HG03097 (cell line): ENCODE data around the gene NRIP2.
A peak's percentile ranks its signal among the peaks of the same experiment; 100 is the strongest.

ENCODE experiments used
- ATAC-seq: cut with Tn5 transposase; IDR thresholded peaks from one replicate; pipeline ENCODE4 v1.9.1; 2021; ENCODE audit not compliant: unreplicated experiment, low FRiP score

Gene NRIP2

DNA sequence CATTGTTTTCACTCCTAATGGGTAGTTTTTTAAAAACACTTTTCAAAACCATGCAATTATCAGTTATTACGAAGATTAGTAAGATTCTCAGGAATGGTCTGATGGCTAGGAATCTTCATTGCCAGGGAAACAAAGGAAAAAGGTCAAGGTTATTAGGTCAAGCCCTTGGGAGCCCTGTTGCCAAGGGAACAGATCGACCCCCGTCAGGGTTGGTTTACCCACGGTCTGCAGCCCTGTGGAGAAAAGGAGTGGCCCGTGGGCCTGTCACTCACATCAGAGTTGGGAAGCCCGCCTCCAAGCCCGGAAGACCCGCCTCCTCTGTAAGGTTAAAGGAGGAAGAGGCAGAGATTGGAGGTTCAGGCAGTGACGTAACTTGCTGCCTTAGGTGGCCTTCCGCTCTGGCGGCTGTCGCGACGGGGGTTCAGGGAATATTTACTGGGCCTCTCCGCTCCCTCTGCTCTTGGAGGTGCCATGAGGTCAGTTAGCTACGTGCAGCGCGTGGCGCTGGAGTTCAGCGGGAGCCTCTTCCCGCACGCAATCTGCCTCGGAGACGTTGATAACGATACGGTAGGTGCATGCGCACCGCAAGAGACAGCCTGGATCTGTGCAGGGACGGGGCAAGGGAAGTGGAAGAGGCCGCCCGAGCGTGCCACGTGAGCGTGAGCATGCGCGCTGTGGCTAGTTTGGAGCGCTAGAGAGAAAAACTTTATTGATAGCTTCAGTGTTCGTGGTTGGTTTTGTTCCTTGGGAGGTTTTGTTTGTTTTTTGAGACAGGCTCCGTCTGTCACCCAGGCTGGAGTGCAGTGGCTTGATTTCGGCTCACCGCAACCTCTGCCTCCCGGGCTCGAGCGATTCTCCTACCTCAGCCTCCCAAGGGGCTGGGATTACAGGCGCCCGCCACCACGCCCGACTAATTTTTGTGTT is 22.3 kb downstream of the NRIP2 start, which contains the start of gene ITFG2:
TSS of gene ITFG2 (plus strand) at position 379 of the 924 bp plus-strand sequence. CDS start at position 472, 93 bp downstream.
- ATAC-seq = peak; percentile 93

DNA sequence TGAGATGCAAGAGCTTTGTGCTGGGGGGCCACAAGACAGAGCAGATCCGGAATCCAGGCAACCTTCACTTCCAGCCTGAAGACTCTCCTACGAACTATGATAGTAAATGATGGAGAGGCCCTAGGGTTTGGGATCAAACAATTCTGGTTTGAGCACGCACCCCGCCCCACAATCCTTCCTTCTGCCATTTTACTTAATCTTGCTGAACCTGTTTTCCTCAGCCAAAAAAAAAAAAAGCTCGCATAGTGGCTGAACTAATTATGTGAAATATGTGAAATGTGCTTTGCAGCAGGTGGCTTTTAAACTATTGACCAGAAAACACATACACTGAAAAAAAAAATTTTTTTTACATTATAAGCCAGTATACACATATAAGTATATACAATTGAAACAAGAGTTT is 23.0 kb downstream of the NRIP2 start:
- no peak for ATAC-seq

DNA sequence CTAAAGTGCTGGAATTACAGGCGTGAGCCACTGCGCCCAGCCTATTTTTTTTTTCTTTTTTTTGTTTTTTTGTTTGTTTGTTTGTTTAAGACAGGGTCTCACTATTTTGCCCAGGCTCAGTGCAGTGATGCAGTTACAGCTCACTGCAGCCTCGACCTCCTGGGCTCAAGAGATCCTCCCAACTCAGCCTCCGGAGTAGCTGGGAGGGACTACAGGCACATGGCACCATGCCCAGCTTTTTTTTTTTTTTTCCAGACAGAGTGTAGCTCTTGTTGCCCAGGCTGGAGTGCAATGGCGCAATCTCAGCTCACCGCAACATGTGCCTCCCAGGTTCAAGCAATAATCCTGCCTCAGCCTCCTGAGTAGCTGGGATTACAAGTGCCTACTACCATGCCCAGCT is 28.1 kb downstream of the NRIP2 start:
- no peak for ATAC-seq

DNA sequence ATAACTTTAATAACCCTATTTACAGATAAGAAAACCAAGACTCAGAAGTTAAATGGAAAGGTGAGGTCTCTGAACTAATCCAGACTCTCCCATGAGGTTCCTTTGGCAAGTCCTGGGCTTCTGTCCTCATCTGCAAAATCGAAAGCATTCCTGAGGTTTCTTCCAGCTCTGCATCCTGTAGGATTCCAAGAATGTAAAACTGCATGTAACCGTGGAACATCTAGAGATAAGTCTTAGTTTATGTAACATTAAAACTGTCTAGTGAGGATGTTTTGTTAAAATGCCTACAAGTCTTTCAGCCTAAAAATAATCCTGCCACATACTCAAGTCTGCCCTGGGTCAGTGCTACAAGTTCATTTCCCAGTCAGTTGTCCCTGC is 29.7 kb downstream of the NRIP2 start:
- no peak for ATAC-seq

DNA sequence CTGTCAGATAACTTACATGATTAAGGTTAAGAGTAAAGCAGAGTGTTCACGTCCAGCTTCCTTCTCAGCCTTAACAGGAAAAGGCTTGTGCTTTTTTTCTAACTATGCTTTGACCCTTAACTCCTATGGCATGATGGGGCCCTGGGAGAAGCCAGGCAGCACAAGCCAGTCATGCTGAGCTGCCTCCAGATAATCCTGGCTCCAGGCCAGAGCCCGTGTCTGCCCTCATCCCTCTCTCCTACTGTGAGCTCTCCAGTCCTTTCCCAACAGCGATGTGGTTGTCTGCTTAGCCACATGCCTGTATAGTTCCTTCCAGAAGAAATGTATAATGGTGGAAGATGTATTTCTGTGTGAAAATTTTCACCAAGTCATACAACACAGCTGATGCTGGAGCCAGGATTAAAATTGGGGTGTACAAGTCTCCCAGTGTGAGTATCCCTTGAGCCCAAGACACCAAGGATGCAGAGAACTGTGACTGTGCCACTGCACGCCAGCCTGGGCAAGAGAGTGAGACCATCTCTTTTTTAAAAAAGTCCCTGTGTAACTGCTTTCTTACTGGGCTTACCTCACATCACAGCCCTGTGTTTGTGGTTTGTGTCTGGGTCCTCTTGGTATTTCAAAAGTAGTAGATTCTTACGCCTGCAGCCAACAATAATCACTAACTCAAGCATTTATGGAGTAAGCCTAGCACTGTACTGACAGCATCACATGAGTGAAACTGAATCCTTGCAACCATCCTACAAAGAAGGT is 30.3 kb downstream of the NRIP2 start:
- ATAC-seq = no peak

DNA sequence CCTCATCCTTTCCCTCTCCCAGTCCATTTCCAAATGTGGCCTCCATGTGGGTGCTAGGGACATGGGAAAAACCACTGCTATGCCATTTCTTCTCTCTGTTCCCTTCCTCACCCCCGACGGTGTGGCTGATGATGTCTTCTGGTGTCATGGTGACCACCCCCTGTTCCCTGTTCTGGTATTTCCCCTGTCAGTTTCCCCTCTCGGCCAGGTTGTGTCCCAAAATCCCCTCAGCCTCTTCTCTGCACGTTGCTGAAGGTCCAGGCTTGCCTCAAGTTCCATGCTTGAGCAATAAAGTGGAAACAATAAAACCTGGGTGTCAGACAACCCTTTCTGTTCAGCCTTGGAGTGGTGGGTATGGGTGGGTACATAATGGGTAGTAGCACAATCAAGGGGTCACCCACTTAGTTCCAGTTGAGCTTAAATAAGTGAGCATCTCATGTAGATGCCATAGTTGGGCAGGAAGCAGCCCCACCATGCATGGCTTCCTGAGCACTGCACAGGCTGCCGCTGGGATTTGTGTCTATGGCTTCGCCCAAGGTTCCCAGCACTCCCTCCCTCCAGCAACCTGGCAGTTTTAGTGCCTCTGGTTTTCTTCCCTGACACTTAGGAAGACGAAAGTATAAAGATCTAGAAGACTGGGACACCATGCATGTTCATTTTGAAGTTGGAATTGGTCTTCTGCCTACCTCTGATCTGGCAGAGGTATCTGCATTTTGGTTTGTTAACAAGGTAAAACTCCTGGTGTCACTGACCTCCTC is 31.0 kb downstream of the NRIP2 start:
- ATAC-seq = no peak

DNA sequence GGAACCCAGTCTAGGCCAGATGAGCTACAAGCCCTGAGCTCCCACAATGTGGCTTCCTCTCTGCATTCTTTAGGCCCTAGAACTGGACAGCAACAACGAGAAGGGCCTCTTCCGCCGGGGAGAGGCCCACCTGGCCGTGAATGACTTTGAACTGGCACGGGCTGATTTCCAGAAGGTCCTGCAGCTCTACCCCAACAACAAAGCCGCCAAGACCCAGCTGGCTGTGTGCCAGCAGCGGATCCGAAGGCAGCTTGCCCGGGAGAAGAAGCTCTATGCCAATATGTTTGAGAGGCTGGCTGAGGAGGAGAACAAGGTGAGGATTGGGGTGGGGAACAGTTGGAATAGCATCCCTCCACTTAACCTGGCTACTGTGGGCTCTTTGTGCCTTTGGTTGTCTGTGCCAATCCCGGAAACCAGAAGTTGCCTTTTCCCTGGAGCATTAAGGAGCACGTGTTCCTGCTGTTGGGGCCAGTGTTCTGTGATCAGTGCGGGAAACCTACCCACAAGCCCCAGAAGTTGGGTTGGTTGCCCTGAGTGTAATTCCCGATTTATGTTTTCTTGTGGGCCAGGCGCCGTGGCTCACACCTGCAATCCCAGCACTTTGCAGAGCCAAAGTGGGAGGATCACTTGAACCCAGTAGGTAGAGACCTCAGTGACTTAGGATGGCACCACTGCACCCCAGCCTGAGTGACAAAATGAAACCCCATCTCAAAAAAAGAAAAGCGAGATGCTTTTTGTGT is 33.6 kb downstream of the NRIP2 start:
- no peak for ATAC-seq

DNA sequence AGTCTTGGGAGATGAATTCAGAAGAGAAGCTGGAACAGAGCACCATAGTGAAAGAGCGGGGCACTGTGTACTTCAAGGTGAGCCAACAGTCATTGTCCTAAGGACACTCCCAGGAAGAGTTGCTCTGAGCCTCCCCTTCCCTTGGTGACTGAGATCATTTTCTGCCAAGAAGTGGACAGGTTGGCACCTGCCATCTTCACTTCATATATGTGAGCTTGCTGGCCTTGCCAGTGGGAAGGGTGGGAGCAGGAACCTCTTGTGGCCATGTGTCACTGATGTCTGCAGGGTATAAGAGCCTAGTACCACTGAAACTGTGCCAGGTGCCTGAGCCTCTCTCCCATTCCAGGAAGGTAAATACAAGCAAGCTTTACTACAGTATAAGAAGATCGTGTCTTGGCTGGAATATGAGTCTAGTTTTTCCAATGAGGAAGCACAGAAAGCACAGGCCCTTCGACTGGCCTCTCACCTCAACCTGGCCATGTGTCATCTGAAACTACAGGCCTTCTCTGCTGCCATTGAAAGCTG is 34.7 kb downstream of the NRIP2 start:
- ATAC-seq = no peak

DNA sequence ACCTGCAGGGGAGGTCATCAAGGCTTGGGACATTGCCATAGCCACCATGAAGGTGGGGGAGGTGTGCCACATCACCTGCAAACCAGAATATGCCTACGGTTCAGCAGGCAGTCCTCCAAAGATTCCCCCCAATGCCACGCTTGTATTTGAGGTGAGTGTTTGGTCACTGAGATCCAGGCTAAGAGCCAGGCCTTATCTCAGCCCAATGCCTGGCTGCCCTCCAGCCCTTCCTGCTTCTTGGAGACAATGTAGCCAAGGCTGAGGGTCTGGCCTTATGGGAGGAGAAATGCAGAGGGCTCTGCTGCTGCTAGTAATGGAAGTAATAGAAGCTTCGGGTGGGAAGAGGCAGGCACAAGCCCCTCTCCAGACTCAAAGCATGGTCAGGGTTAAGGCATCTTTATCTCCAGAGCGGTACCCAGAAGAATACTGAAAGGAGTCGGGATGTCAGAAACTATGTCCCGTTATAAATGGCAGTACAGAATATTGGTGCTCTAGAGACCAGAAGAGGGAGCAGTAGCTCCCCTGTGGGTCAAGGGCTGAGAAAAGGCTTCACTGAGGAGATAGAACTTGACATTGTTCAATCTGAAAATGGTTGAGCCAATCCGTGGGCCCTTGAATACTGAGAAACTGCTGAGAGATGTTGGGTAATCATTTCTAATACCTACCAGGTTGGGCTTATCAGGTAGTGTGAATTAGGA is 37.0 kb downstream of the NRIP2 start:
- ATAC-seq = no peak

DNA sequence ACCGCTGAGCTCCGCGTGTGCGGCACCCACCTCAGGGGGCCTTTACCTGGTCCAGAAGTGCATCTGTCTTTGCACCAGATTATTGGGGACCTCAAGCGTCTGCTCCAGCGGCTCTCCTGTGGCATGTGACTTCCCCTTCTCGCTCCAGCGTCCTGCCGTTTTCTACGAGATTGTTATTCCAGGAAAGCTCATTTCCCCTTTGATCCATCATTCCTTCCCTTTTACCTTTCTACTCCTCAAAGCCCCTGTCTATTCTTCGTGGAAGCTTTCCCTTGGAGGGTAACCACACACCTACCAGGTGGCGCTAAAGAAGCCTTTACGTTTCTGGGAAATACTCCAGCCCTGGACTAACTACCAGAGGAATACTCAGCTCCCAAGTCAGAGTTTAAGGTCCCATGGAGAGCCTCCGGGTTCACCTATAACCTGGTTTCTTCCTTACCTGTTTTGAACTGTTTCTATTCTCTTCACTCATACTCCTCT is 38.6 kb downstream of the NRIP2 start:
- peak; percentile 12 for ATAC-seq

DNA sequence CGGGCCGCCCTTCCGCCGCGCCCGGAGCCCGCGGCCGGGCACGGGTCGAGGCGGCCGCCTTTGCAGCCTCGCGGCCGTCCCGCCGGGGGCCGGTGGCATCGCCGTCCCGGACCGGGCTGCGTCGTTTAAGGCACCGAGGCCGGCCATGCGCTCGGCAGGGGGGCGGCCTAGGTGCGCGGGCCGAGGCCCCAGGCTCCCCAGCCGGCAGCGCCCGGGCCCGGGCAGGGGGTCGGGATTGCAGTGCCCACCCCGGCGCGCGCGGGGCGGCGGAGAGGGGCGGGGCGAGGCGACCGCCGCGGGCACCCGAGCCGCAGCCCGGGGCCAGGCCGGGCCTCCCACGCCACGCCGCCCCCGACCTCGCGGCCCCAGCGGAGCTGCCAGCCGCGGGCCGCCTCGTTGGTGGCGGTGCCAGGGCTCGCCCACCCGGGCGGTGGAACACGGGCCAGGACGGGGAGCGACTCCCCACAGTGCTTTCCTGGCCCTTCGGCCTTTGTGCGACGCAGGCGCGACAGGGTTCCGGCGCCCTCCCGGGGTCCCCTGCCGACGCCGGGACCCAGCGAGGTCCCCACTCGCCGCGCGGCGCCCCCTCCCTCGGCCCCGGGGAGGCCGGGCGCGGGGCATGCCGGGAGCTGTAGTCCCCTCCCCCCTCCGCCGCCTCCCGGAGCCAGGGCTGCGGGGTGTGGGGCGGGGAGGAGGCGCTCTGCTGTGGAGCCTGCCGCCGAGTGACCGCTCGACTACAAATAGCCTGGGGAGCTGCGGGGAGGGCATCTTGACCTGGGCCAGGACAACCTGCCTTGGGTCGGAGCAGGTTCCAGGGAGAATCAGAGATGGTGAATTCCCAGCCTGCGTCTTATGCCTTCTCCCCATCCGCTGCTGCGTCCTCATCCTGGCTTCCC is 39.3 kb downstream of the NRIP2 start:
- peak; percentile 53 for ATAC-seq

DNA sequence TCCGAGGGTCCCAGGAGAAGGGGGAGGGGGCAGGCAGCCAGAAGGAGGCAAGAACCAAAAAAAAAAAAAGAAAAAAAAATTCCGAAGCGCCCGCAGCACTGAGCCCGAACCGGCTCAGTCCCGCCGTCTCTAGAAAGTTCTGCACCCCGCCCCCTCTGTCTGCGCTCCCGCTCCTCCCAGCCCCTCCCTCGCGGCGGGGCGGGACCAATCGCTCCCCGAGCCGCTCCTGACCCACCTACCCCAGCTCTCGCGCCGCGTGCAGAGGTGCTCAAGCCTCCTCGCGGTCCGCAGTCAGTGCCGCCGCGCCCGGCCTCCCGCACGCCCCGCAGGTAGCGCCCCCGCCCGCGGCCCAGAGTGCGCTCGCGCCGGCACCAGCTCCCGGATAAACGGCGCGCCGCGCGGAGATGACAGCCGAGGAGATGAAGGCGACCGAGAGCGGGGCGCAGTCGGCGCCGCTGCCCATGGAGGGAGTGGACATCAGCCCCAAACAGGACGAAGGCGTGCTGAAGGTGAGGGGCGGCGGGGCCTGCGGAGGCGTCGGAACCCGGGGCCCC is 40.0 kb downstream of the NRIP2 start, which contains the start of gene FKBP4:
TSS of gene FKBP4 (plus strand) at position 235 of the 554 bp plus-strand sequence. CDS start at position 405, 170 bp downstream.
- ATAC-seq = peak; percentile 59

DNA sequence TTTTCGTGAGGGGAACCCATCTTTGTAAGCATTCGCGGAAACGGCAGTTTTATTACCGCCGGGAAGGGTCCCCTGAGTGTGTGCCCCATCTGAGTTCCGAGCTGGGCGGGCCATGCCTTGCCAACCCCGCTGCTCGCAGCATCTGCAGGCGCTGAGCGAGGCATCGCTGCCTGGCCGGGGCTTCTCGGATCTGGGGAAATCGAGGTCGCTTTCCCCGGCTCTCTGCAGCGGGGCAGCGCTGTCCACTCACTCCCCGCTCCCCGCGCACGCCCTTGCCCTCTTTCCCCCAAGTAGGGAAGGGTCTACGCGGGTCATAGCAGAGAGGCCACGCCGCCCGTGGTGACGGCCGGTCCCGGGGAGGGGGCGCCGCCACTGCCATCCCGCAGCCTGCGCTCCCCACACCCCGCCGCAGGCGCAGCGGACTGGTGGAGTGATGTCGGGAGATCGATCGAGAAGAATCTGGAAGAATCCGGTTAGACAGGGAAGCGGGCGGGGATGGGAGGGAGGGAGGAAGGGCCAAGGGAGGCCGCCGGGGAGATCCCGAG is 40.6 kb downstream of the NRIP2 start:
- no peak for ATAC-seq

DNA sequence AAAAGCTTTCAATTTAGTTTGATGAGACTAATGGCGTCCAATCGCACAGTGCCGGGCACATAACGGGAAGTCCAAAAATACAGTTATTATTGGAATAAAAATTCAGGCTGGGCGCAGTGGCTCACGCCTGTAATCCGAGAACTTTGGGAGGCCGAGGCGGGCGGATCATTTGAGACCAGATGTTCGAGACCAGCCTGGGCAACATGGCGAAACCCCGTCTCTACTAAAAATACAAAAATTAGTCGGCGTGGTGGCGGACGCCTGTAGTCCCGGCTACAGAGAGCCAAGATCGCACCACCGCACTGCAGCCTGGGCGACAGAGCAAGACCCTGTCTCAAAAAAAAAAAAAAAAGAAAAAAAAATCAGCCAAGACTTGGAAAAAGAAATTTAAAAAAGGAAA is 41.3 kb downstream of the NRIP2 start:
- ATAC-seq = no peak

DNA sequence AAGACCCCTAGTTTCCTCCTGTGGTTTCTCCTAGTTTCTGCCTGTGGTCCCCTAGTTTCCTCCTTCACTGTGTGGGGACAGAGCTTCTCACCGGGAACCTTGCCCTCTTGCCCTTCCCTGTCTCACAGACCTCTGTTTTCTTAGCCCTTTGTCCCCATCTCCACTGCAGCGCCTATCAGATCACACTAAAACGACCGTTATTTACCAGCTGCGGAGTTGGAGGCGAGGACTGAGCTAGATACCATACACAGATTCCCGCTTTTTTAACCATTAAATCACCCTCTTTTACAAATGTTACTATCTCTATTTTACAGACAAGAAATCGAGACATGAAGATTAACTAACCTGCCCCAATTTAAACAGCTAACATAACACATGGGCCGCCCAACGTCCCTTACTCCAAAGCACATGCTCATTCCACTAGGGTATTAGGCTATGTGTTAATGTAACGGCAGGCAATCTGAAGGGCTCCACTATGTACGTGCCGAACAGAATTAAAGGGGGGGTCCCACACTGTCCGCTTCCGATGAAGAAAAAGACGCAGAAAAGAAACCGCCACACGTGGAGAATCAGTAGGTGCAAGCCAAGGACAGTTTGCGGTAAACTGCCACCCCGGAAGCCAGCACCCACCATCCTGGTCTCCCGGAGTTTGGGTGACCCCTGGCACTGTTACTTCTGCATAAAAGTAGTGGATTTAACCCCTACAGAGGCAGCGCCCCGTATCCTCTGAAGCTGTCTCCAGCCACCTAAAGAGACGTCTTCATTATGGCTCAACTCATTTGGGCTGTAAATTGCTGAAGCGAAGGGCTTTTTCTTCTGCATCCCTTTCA is 41.9 kb downstream of the NRIP2 start:
- ATAC-seq = no peak

DNA sequence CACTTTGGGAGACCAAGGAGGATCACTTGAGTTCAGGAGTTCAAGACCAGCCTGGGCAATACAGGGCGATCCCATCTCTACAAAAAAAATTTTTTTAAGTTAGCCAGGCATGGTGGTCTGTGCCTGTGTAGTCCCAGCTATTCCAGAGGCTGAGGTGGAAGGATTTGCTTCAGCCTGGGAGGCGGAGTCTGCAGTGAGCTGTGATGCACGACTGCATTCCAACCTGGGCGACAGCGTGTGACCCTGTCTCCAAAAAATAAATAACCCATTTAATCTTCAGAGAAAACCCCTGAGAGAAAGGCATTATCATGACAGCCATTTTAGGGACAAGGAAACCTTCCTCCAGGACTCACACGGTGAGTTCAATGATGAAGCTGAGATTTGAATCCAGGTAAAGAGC is 43.7 kb downstream of the NRIP2 start:
- ATAC-seq = no peak

DNA sequence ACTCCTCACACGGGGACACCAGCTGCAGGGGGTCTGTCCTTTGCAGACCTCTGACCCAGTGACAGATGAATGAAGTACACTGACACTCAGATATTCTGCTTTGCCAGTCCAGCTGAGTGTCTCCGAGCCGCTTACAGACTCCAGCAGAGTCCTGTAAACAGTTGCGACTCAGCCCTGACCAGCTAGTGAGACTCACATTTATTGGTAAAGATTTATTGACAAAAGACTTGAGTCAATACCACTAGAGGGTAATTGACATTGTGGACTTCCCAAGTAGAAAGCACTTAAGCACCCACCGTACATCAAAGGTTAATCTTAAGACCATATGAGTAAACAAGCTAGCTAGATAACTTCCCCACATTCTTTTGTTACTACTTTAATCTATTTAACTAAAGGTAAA is 49.8 kb downstream of the NRIP2 start:
- no peak for ATAC-seq
